HEK293 (cell line): ENCODE measurements around the gene CSK.

Experiments used
- CTCF ChIA-PET: fragments of 350-600 bp; formaldehyde crosslinking; extraction: SDS; loops from one replicate; lab custom pipeline; 2021; ENCODE audit warnings: antibody characterized with exemption; lab: Yijun Ruan, JAX
- POLR2A ChIA-PET: fragments of 300-600 bp; formaldehyde crosslinking; extraction: SDS; loops from one replicate; lab custom pipeline; 2020; ENCODE audit warnings: antibody characterized with exemption, inconsistent platforms; lab: Yijun Ruan, JAX
- H3K27ac ChIP-seq: fragments of 200-500 bp; sonication (Bioruptor generic); 2 replicates; pipeline ENCODE4 v1.5.1; 2014; ENCODE audit warnings: low read depth, low read length, control low read depth, inconsistent platforms; ENCODE audit errors: extremely low read depth
- H3K36me3 ChIP-seq, 2 experiments: fragments of 200-500 bp in 1 of 2; sonication (Bioruptor generic) in 1 of 2; 1 replicate in 1 of 2; 2 replicates in 1 of 2; pipeline ENCODE4 v1.5.1; 2014 to 2017; ENCODE audit warnings: inconsistent platforms in 2 of 2, low read length in 2 of 2; ENCODE audit not compliant: control insufficient read depth in 2 of 2, insufficient read depth in 1 of 2
- H3K4me1 ChIP-seq: fragments of 200-500 bp; sonication (Bioruptor generic); 2 replicates; pipeline ENCODE4 v1.5.1; 2014; ENCODE audit warnings: mild to moderate bottlenecking, low read length, inconsistent platforms; ENCODE audit not compliant: control insufficient read depth, insufficient read depth
- H3K4me3 ChIP-seq: 2 replicates; pipeline ENCODE4 v1.5.1; 2011; ENCODE audit warnings: low read depth, mild to moderate bottlenecking, control low read depth, low read length, moderate library complexity
- H3K9me3 ChIP-seq: fragments of 200-500 bp; sonication (Bioruptor generic); 2 replicates; pipeline ENCODE4 v1.5.1; 2014; ENCODE audit warnings: low read depth, low read length, inconsistent platforms; ENCODE audit not compliant: control insufficient read depth, insufficient read depth
- GLIS1 ChIP-seq: fragments of 450-650 bp; formaldehyde crosslinking; IDR thresholded peaks from 2 replicates; pipeline ENCODE4 v1.5.1; 2016; ENCODE audit warnings: missing biosample characterization, missing genetic modification characterization
- GLIS2 ChIP-seq: fragments of 450-650 bp; formaldehyde crosslinking; IDR thresholded peaks from 2 replicates; pipeline ENCODE4 v1.5.1; 2016; ENCODE audit warnings: missing biosample characterization, missing genetic modification characterization
- HOXA7 ChIP-seq: sonication (generic); formaldehyde crosslinking; IDR thresholded peaks from 2 replicates; pipeline ENCODE4 v1.8.1; 2022; ENCODE audit warnings: missing genetic modification reagents, borderline replicate concordance
- PRDM10 ChIP-seq: fragments of 450-650 bp; formaldehyde crosslinking; IDR thresholded peaks from 2 replicates; pipeline ENCODE4 v1.5.1; 2016; ENCODE audit warnings: missing biosample characterization, missing genetic modification characterization
- PRDM4 ChIP-seq: fragments of 450-650 bp; formaldehyde crosslinking; IDR thresholded peaks from 2 replicates; pipeline ENCODE4 v1.5.1; 2017; ENCODE audit warnings: missing biosample characterization, missing genetic modification characterization
- REPIN1 ChIP-seq: fragments of 450-650 bp; formaldehyde crosslinking; IDR thresholded peaks from 2 replicates; pipeline ENCODE4 v1.5.1; 2017; ENCODE audit warnings: missing biosample characterization, missing genetic modification characterization, low read depth
- ZFP3 ChIP-seq: fragments of 450-650 bp; formaldehyde crosslinking; IDR thresholded peaks from 2 replicates; pipeline ENCODE4 v1.5.1; 2016; ENCODE audit warnings: low read depth, missing biosample characterization, missing genetic modification characterization
- ZFP37 ChIP-seq: fragments of 450-650 bp; formaldehyde crosslinking; IDR thresholded peaks from 2 replicates; pipeline ENCODE4 v1.5.1; 2016; ENCODE audit warnings: missing biosample characterization, missing genetic modification characterization
- ZNF10 ChIP-seq: fragments of 450-650 bp; formaldehyde crosslinking; IDR thresholded peaks from 2 replicates; pipeline ENCODE4 v1.5.1; 2017; ENCODE audit warnings: missing biosample characterization, missing genetic modification characterization
- ZNF140 ChIP-seq: fragments of 450-650 bp; formaldehyde crosslinking; IDR thresholded peaks from 2 replicates; pipeline ENCODE4 v1.5.1; 2016; ENCODE audit warnings: missing biosample characterization, missing genetic modification characterization
- ZNF2 ChIP-seq: fragments of 450-650 bp; formaldehyde crosslinking; IDR thresholded peaks from 2 replicates; pipeline ENCODE4 v1.5.1; 2016; ENCODE audit warnings: missing biosample characterization, missing genetic modification characterization
- ZNF202 ChIP-seq: fragments of 450-650 bp; formaldehyde crosslinking; IDR thresholded peaks from 2 replicates; pipeline ENCODE4 v1.5.1; 2016; ENCODE audit warnings: missing biosample characterization, missing genetic modification characterization, borderline replicate concordance
- ZNF211 ChIP-seq: fragments of 450-650 bp; formaldehyde crosslinking; IDR thresholded peaks from 2 replicates; pipeline ENCODE4 v1.5.1; 2016; ENCODE audit warnings: low read depth, missing biosample characterization, missing genetic modification characterization
- ZNF248 ChIP-seq: fragments of 450-650 bp; formaldehyde crosslinking; IDR thresholded peaks from 2 replicates; pipeline ENCODE4 v1.5.1; 2017; ENCODE audit warnings: missing biosample characterization, missing genetic modification characterization
- ZNF488 ChIP-seq: fragments of 450-650 bp; formaldehyde crosslinking; IDR thresholded peaks from 2 replicates; pipeline ENCODE4 v1.5.1; 2016; ENCODE audit warnings: missing biosample characterization, missing genetic modification characterization
- ZNF518A ChIP-seq: fragments of 450-650 bp; formaldehyde crosslinking; conservative IDR thresholded peaks from 2 replicates; pipeline ENCODE4 v1.5.1; 2016; ENCODE audit warnings: low read depth, missing biosample characterization, missing genetic modification characterization
- ZNF580 ChIP-seq: fragments of 450-650 bp; formaldehyde crosslinking; IDR thresholded peaks from 2 replicates; pipeline ENCODE4 v1.5.1; 2016; ENCODE audit warnings: missing biosample characterization, missing genetic modification characterization
- ZSCAN23 ChIP-seq: fragments of 450-650 bp; formaldehyde crosslinking; IDR thresholded peaks from 2 replicates; pipeline ENCODE4 v1.5.1; 2016; ENCODE audit warnings: missing biosample characterization, missing genetic modification characterization
- ZSCAN5A ChIP-seq: fragments of 450-650 bp; formaldehyde crosslinking; IDR thresholded peaks from 2 replicates; pipeline ENCODE4 v1.5.1; 2016; ENCODE audit warnings: missing biosample characterization, missing genetic modification characterization

CSK gene

GRCh38 chr15:74754593-74755215 is 27.2 kb upstream of the CSK start:
- H3K9me3 ChIP-seq: no peaks in the 10 kb centered on the region
- CTCF ChIA-PET: interaction anchor here (0.6 to 21.6 kb wide), 3 partner anchors 11 to 118 kb away, joined by 4 to 800 read pairs (median 71); no protein-coding TSS in a partner anchor
- POLR2A ChIA-PET: no interaction called here
- no peaks in the 10 kb centered on the region for H3K36me3 ChIP-seq
- H3K4me1 ChIP-seq: no peaks in the 10 kb centered on the region
- TF ChIP-seq PRDM10 (peak; percentile 62; the same call in 1 of the 2 replicates), ZSCAN23 (tag by site-specific recombination) (no peak)
- H3K4me3 ChIP-seq: no peak overlapping the region
- no peak overlapping the region for H3K27ac ChIP-seq

- CTCF ChIA-PET: interaction anchor here (0.6 to 21.6 kb wide), 5 partner anchors 12 to 143 kb away, joined by 3 to 800 read pairs (median 6); no protein-coding TSS in a partner anchor
- Histone ChIP-seq H3K27ac (no peak overlapping the region), H3K4me3 (no peak overlapping the region), H3K9me3 (no peaks in the 10 kb centered on the region), H3K4me1 (no peaks in the 10 kb centered on the region)
- no peak for TF ChIP-seq ZNF518A (tag by site-specific recombination)
- no peak for TF ChIP-seq ZNF488 (tag by site-specific recombination)
- TF ChIP-seq ZSCAN5A (tag by site-specific recombination): no peak
- TF ChIP-seq GLIS1 (tag by site-specific recombination): no peak
- TF ChIP-seq ZNF2 (tag by site-specific recombination): no peak
- TF ChIP-seq PRDM4: no peak
- TF ChIP-seq REPIN1: no peak
- TF ChIP-seq ZNF248: no peak
- no peak for TF ChIP-seq ZNF202 (tag by site-specific recombination)
- TF ChIP-seq ZNF580 (tag by site-specific recombination): no peak
- no peak for TF ChIP-seq ZNF10 (tag by site-specific recombination)
- TF ChIP-seq HOXA7 (CRISPR knock-in tag): no peak
- no peak for TF ChIP-seq ZFP37
- no peak for TF ChIP-seq ZNF140 (tag by site-specific recombination)
- TF ChIP-seq ZNF211 (tag by site-specific recombination): no peak
- TF ChIP-seq ZFP3 (tag by site-specific recombination): no peak
- TF ChIP-seq GLIS2: no peak
- TF ChIP-seq, all 188 proteins: peak for 0
- POLR2A ChIA-PET: interaction anchor here (0.6 to 0.9 kb wide), 2 partner anchors 75 to 130 kb away, joined by 3 to 7 read pairs; no protein-coding TSS in a partner anchor
- no peaks in the 10 kb centered on the region for H3K36me3 ChIP-seq
Observed at GRCh38 chr15:74758736-74759135, 23.1 kb upstream of the CSK start.
